HG03039 (cell line): Measurements from ENCODE around the gene RAPGEF1.

Source experiments
- ATAC-seq: cut with Tn5 transposase; IDR thresholded peaks from one replicate; pipeline ENCODE4 v1.9.1; 2021; ENCODE audit warnings: mild to moderate bottlenecking, moderate library complexity; ENCODE audit not compliant: unreplicated experiment

RAPGEF1 gene

DNA sequence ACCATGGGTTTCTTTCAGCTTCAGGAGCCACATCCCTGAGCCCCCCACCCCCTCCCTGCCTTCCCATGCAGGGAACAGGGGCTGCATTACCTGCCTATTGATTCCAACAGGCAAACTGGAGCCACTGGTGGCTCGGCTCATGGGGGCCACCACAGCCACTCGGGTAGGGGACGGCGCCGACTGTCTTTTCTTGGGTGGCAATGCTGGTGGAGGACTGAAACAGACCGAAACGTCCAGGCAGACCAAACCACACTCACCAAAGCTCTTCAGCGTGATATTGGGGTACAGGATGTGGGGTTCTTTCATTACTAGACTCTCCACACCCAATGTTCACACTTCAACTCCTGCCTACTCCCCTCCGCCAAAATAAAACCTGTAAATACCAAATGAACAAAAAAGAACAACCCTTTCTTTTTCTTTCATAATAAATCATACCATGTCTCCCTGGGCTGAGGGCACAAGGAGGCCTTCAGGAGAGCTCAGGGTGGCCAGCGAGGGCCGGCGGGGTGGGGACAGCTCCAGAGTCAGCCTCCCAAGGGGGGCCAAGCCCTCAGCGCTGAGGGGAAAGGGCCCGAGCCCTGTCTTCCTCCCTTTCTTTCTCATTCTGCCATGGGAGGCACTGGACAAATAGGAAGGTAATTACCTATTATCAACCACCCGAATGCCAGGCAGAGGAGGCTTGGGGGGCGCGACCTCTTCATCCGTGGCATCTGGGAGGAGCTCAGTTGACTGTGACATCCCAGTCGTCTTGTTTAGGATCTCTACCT, 111.2 kb downstream of the RAPGEF1 start:
- no peak for ATAC-seq

DNA sequence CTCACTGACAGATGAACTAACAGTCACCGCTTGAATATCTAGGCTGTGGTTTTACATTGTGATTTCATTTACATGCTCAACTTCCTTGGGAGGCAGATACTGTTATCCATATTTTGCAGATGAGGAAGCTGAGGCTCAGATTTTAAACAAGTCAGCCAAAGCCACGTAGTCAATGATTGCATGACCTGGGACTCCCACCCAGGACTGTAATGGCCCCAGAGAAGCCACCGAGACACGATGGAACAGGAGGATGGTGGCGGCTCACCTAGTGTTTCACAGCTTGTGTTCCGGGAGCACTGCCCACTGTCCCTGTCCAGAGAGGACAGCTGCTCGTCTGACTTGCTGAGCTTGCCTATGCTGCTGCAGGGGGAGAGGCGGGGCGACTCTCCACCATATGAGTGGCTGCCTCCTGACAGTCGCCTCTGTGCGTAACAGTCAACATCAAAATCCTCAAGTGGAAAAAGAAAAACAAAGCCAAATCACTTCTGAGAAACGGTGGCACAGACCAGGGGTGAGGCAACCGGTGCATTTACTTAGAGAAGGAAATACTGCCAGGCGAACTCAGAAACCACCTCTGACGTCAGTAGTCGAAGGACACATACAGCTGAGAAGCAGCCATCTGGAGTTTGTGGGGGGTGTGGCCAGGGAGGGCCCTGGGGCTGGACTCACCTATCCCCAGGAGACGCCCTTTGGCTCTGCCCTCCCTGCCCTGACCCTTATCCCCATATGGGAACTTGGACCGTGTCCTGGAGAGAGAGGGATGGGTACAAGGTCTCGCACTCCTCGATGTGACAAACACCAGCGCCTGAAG, 112.0 kb downstream of the RAPGEF1 start:
- no peak for ATAC-seq

DNA sequence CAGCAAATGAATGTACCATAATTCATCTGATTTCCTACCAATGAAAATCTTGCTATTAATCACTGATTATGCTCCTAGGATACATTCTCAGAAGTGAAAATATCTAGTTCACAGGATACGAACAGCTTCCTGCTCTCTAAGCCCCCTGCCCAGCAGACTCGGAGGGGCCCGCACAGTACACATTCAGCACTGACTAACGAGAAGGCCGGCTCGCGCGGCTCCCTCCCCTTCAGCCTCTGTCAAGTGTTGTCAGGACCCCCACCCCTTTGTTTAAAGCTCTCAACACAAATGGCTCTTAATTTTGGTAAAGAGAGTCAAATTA, 112.6 kb downstream of the RAPGEF1 start:
- ATAC-seq: no peak

DNA sequence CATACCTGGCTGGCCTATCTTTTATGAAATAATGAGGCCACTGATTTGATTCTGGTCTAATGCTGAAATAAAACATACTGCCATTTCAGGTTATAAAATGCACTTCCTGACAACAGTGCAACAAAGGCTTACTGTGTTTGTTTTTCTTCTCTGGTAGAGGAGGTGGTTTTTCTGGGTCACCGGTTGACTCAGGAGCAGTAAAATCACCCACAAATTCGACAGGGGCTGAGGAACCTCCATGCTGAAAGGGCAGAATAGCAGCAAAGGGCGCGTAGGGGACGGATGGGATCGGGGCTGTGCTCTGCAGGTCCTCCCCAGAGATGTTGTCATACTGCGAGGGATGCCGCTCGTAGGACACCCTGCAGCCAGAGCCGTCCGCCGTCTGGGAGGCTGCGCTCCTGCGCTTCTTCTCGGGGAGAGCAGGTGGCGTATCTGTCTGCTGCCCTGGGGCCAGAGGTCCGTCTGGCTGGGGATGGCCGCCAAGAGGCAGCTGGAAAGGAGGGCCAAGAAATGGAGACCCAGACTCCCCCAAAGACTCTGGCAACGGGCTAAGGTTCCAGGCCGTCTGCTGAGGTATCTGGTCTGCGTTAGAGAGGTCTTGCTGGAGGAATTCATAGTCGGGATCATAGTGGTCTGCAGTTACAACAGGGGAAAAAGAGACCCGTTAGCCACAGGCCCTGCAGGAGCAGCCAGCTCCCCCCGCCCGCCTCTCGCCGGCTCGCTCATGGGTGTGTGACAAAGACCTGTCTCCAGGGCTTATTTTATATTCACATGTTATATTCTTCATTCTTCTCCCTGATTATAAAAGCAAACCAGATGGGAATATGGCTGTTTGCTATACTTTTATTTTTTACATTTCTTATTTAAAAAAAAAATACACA, 113.8 kb downstream of the RAPGEF1 start:
- ATAC-seq: no peak

DNA sequence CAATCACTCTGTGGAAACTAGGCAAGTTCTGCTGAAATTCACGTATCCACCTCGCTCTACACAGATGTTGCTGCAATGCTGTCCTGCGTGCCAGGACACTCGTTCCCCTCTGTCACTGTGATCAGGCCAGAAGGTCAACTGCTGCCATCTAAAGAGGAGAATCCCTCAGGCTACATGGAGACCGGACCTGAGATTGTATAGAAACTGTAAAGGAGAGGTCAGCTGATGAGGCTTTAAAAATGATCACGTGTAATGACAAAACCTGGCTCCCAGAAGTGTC, 114.4 kb downstream of the RAPGEF1 start:
- no peak for ATAC-seq

DNA sequence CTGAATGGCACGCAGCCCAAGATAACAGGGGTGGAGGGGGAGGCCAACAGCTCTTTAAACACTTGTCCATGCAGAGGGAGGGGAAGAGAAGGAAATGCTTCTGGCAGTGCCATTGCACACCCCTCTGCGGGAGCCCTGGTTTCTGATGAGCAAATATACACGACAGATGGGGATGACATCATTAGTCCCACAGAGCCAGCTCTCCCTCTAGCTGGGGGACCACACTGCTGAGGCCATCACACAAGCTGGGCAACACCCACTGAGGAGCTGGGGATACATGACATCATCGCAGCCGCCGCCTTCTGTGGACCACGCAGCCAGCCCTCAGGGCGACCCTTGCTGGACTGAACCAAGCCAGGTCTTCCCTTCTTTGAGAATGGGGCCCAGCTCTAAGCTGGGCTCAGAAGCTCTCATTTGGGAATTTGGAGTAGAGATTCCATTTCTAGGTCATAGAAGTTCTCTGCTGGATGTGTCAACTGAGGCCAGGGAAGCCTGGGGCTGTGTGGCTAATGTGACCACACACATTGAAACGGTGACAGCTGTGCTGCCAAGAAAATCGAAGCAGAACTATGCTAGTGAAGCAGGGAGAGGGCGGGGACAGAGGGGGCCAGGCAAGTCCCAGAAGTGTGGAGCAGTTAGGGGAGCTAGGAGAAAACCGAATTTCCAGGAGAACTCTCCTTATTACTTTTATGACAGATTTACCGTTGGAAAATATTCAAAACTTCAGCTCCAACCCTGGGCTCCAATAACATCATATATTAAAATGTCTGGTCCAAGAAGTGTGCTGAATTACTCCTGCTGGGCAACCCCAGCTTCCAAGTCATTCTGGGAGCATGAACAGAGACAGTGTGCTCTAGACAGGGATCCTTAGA, 115.0 kb downstream of the RAPGEF1 start:
- ATAC-seq: no peak

DNA sequence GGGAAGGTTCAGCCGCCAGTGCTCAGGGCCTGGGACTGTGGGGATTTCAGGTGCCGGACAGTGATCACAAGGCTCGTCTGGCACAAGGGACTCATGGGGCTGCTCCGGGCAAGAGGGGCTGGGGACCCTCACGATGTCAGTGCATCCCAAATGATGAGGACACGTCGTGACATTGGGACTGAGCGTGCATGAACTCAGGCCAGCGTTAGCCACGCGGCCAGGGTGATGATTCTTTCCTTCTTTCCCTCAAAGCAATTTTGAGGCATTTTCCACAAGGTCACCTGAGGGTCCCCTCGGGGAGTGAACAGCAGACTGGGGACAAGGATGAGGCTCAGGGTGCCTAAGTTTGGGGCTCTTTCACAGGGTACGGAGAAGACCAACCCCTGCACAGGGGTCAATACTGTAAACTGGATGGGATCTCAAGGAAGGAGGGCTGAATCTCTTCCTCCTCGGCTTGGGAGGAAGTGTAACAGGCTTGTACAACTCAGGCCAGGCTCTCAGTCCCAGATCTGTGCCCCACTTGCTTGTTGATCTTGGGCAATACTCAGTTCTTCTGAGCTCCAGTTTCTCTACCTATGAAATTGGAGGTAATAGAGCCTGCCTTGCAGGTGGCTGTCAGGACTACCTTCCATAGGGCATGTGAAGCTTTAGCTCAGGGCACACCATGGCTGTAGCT, 116.1 kb downstream of the RAPGEF1 start:
- no peak for ATAC-seq

DNA sequence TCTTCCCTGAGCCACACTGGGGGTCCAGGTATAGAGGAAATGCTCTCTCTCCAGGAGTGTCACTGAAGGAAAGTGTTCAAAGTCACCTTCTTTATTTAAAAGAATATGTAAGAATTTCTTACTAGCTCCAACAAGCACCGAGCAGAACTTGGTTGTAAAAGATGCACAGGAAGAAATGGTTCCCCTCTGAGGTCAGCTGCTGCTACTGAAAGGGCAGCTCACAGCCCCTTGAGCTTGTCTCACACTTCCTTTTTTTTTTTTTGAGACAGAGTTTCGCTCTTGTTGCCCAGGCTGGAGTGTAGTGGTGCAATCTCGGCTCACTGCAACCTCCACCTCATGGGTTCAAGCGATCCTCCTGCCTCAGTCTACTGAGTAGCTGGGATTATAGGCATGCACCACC, 117.4 kb downstream of the RAPGEF1 start:
- no peak for ATAC-seq

DNA sequence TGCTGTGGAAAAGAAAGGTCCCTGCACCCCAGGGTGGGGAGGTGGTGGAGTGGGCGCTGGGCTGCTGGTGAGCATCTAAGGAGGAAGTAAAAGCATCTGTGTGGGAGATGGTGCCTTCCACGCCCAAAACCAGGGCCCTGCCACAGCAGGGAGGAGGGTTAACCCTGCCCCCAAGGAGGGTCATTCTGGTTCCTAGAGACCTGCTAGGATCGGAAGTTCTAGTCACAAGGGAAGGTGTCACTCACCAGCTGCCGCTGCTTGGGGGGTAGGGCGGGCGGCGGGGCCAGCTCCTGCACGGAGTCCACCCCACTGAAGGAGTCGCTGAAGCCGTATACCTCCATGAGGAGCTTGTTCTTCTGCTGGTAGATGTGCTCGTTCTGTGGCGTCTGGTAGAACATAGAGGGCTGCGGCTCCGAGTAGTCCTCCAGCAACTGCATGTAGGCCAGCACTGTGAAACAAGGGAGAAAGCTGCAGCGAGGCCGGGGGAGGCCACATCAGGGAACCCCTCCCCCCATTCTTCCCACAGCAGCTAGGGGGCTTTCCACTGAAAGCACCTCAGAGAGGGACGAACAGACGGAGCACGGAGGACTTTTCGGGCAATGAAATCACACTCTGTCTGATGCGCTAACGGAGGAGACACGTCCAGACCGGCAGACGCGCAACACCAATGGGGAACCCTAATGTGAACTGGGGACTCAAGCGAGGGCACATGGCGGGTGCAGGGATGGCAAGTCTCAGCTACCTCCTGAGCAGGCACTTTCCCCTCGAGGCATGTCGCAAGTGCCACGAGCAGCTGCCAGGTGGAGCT, 118.1 kb downstream of the RAPGEF1 start:
- ATAC-seq: peak; percentile 49

DNA sequence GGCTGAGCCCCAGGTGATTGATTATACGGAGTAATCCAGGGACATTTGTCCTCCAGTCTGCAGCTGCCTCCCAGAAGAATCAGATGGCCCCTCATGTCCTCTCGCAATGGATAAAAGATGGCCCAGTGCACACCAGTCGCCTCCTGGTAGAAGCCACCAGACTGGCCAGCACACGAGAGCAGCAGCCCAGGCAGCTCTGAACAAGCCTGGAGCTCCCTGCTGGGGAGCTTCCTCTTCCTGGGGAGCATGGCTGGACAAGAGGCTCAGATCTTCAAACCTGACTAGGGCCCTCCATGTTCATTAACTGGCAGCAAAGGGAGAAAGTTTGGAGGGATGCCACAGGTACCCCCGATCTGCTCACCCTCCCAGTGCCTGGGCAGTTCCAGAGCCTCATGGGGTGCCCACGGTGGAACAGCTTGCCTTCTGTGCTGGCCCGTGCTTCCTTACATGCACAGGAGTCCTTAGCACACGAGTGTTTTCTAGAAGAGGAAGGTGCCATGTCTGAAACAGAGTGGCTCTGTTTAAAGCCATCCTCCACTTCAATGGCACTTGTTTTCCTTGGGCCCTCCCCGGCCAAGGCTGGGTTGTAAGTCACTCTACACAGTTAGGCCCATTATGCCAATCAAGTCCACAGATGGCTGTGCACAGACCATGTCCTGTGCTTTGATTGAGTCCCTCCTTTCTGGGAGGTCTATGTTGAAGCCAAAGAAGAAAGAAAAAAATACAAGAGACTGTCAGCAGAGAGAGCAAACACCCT, 118.9 kb downstream of the RAPGEF1 start:
- no peak for ATAC-seq

DNA sequence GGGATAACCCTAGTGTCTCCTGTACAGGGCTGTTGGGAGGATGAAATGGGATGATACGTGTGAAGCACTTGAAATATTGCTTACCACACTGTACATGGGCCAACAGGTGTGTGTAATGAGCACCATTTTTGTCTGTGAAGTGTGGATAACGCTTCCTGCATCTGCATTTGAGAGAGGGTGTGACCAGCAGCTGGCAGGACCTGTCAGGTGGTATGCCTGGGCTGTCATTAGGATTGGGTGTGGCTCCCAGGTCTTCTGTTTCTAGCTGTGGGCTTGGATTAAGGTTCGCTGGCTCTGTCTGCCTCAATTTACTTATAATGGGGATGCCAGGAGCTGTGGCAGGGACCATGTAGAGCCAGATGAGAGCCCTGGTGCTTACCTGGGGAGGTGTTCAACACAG, 120.2 kb downstream of the RAPGEF1 start:
- no peak for ATAC-seq

DNA sequence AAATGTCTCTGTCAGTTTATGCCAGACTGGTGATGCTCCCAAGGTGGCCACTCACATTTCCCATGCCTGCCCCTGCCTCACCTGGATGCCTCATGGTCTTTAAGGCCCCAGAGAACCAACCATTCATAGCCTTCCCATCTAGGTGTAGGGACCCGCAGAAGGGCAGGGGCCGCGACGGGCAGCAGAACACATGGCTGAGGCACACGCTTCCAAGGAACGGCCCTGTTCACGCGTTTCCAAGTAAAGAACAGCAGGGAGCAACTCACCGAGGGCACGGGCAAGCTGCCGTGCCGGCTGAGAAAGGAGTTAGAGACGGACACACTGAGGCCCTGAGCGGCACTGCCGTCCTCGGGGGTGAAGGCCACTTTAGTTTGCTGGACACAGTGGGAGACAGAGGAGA, 121.1 kb downstream of the RAPGEF1 start:
- no peak for ATAC-seq

DNA sequence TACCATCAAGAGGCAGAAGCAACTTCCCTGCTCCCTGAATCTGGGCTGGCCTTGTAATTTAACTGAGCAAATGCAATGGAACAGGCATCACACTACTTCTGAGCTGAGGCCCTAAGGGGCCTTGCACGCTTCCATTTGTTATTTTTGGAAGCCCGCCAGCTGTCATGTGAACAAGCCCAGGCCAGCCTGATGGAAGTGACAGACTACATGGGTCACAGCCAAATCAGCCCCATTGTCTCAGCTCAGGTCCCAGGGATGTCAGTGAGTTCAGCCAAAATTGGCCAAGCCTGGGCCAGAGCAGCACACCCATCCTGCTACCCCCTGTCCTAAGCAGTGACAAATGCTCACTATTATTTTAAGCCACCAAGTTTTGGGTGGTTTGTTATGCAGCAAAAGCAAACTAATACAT, 121.8 kb downstream of the RAPGEF1 start:
- no peak for ATAC-seq

DNA sequence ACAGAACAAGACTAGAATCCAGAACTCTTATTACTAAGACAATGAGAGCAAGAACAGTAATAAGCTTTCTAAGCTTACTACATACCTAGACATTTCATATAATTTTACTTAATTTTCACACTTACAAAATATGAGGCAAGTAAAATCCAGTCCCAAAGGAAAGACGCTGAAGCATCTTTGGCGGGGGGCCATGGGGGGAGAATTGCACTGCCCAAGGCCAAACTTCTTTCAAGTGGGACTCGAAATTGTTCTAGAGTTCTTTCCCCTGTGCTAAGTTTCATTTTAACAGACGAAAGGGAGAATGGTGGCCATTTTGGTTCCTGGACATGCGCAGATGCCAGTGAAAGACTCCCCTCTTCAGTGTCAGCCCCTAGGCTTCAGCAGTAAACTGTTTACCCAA, 122.3 kb downstream of the RAPGEF1 start:
- ATAC-seq: no peak

DNA sequence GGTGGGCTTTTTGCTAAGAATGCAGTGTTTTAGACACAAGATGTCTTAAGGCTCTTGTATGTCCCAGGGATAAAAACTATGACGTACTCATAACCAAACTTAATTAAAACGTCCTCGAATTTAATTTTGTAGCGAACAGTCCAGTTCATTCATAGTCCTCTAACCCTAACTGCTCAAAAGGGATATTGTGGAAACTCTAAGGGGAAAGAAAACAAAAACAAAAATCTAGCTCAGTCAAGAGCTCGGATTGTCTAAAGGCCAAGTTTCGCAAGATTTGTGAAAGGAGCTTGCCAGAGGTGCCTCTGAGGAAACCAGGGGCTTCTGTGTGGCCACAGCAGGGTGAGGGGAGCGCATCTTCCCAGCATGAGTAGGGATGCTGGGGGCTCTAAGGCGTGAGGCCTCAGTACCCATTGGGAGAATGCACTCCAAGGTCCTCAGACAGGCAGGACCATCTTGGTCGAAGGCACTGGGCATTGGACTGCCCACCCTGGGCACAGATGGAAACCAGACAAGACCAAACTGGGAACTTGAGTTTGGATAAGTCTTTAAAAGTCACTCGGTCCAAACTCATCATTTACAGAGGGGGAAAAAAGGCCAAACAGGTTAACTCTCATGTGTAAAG, 122.8 kb downstream of the RAPGEF1 start:
- ATAC-seq: no peak

DNA sequence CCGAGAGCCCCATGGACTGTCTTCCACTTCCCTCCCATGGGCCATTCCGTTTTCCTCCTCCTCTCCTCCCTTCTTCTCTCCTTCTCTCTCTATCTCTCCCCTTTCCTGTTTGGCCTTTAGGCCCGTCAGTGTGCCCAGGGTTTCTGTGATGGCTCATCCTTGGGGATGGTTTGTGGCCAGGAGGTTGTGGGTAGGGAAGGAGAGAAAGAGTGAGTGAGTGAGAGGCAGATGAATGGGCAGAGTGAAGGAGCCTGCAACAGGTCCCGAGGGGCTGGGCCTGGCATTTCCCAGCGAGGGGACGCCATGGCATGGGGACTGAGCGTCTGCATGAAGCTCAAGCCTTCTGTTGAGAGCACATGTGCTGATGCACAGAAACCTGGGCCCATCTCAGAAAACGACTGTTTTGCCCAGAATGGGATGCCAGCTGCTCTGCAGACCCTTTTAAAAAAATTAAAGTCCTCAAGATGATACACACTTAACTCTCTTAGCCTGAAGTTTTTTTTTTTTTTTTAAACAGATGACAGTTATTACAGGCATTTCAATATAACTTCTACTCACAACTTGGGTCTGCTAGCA, 125.4 kb downstream of the RAPGEF1 start:
- ATAC-seq: no peak

DNA sequence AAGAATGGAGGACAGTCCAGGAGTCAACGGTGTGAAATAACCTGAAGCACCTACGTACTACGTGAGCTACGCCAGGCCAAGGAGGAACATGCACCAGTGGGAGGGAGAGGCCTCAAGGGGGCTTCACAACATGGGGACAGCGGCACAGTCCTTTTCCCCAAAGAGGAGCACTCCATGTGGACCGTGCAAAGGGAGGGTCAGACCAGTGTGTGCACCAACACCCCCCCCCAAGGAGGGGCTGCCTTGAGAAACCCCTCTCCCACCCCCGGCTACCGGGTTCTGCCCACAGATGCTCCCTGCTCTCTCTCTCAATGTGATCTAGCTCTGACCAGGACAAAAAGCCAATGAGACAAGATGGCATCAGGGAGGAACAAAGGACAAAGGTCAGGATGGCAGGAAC, 126.0 kb downstream of the RAPGEF1 start:
- ATAC-seq: no peak

DNA sequence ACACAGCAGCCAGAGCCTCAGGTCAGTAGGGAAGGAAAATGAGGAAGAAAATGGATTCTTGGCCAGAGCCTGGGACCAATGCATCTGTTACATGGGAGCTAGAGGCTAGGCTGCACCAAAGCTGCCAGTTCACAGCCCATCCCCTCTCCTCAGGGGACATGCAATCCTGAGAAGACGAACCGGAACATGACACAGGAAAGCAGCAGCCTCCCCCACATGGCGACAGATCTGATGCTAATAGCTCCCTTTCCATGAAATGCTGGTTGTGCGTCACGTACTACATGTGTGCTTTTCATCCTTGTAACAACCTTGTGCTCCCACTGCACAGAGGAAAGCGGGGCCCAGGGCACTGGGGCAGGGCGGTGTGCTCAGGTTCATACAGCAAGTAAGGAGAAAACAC, 127.0 kb downstream of the RAPGEF1 start:
- no peak for ATAC-seq
